ENCODE measurements around the gene ANKRD63.
A peak's percentile ranks its signal among the peaks of the same experiment; 100 is the strongest.

ANKRD63 gene

GRCh38 chr15:40313531-40314398, 30.9 kb upstream of the ANKRD63 start:
- DNase-seq (ENCODE audit: low spot score) = peak; percentile 64

- no peak for DNase-seq (ENCODE audit: low spot score)
These were observed 29.7 kb upstream of the ANKRD63 start for GRCh38 chr15:40312370-40313158.

GRCh38 chr15:40310993-40311392, 28.1 kb upstream of the ANKRD63 start:
- no peak for DNase-seq (ENCODE audit: low spot score)

GRCh38 chr15:40310001-40310959, 27.4 kb upstream of the ANKRD63 start:
- DNase-seq (ENCODE audit: low spot score) = peak; percentile 41

GRCh38 chr15:40309344-40309862, 26.5 kb upstream of the ANKRD63 start:
- no peak for DNase-seq (ENCODE audit: low spot score)

- peak; percentile 32 for DNase-seq (ENCODE audit: low spot score)
These were observed 24.8 kb upstream of the ANKRD63 start, which contains the start of gene PLCB2 for GRCh38 chr15:40307421-40308211. Gene PLCB2 (minus strand): TSS chr15:40307935. CDS start chr15:40307672, 263 bp downstream.

GRCh38 chr15:40306908-40307307, 24.0 kb upstream of the ANKRD63 start:
- DNase-seq (ENCODE audit: low spot score) = no peak

- peak; percentile 73 for DNase-seq (ENCODE audit: low spot score)
These were observed 23.5 kb upstream of the ANKRD63 start for GRCh38 chr15:40306371-40306770.

GRCh38 chr15:40305281-40305680, 22.4 kb upstream of the ANKRD63 start:
- no peak for DNase-seq (ENCODE audit: low spot score)

- DNase-seq (ENCODE audit: low spot score) = no peak
These were observed 20.7 kb upstream of the ANKRD63 start for GRCh38 chr15:40303576-40303975.

- DNase-seq (ENCODE audit: low spot score) = no peak
These were observed 20.1 kb upstream of the ANKRD63 start for GRCh38 chr15:40302981-40303380.

GRCh38 chr15:40302288-40302886, 19.5 kb upstream of the ANKRD63 start:
- no peak for DNase-seq (ENCODE audit: low spot score)

- no peak for DNase-seq (ENCODE audit: low spot score)
These were observed 18.8 kb upstream of the ANKRD63 start for GRCh38 chr15:40301467-40302179.

GRCh38 chr15:40300771-40301170, 17.9 kb upstream of the ANKRD63 start:
- no peak for DNase-seq (ENCODE audit: low spot score)

GRCh38 chr15:40300367-40300766, 17.5 kb upstream of the ANKRD63 start:
- DNase-seq (ENCODE audit: low spot score) = no peak

- DNase-seq (ENCODE audit: low spot score) = no peak
These were observed 15.5 kb upstream of the ANKRD63 start for GRCh38 chr15:40298216-40298935.

GRCh38 chr15:40297356-40297755, 14.5 kb upstream of the ANKRD63 start:
- no peak for DNase-seq (ENCODE audit: low spot score)

GRCh38 chr15:40296561-40297230, 13.8 kb upstream of the ANKRD63 start:
- DNase-seq (ENCODE audit: low spot score) = no peak

Data from pons (tissue), 1 donor.